ENCODE results near the gene BRSK1.
"Not testable (repeated sequence)": the region's sequence is repeated elsewhere in the genome, so short reads cannot be mapped to it uniquely, and the experiment has no call there.

BRSK1 gene

GRCh38 chr19:55305983-55306562 is 22.3 kb downstream of the BRSK1 start:
- FAIRE-seq: no peak

GRCh38 chr19:55306712-55307111 is 22.9 kb downstream of the BRSK1 start:
- FAIRE-seq: no peak

- FAIRE-seq: no peak
These were observed 24.5 kb downstream of the BRSK1 start for GRCh38 chr19:55308281-55308680.

GRCh38 chr19:55309448-55309847 is 25.7 kb downstream of the BRSK1 start:
- FAIRE-seq: no peak

GRCh38 chr19:55310498-55310897 is 26.7 kb downstream of the BRSK1 start:
- FAIRE-seq: no peak

GRCh38 chr19:55311397-55311796 is 27.6 kb downstream of the BRSK1 start:
- FAIRE-seq: no peak

- FAIRE-seq: no peak
These were observed 28.0 kb downstream of the BRSK1 start for GRCh38 chr19:55311797-55312196.

- FAIRE-seq: no peak
These were observed 29.1 kb downstream of the BRSK1 start for GRCh38 chr19:55312621-55313512.

GRCh38 chr19:55314396-55314795 is 30.6 kb downstream of the BRSK1 start:
- no peak for FAIRE-seq

- FAIRE-seq: no peak
These were observed 32.2 kb downstream of the BRSK1 start for GRCh38 chr19:55315956-55316525.

- no peak for FAIRE-seq
These were observed 32.8 kb downstream of the BRSK1 start for GRCh38 chr19:55316646-55317045.

- FAIRE-seq: peak; percentile 11
These were observed 36.0 kb downstream of the BRSK1 start for GRCh38 chr19:55319785-55320184.

- no peak for FAIRE-seq
These were observed 37.1 kb downstream of the BRSK1 start for GRCh38 chr19:55320844-55321419.

GRCh38 chr19:55321466-55322137 is 37.8 kb downstream of the BRSK1 start:
- FAIRE-seq: no peak

GRCh38 chr19:55322204-55322885 is 38.5 kb downstream of the BRSK1 start:
- no peak for FAIRE-seq

- FAIRE-seq: no peak
These were observed 40.9 kb downstream of the BRSK1 start for GRCh38 chr19:55324662-55325061.

GRCh38 chr19:55325172-55325571 is 41.4 kb downstream of the BRSK1 start, which contains the start of gene TMEM150B:
TSS of gene TMEM150B (minus strand) at chr19:55325341. CDS start at chr19:55321036, 4,305 bp downstream.
- FAIRE-seq: no peak

GRCh38 chr19:55328774-55329318 is 45.0 kb downstream of the BRSK1 start:
- FAIRE-seq: not testable (repeated sequence)

GRCh38 chr19:55329791-55330190 is 46.0 kb downstream of the BRSK1 start:
- not testable (repeated sequence) for FAIRE-seq

GRCh38 chr19:55333870-55334269 is 50.1 kb downstream of the BRSK1 start:
- no peak for FAIRE-seq

GRCh38 chr19:55336101-55336500 is 52.3 kb downstream of the BRSK1 start:
- FAIRE-seq: no peak
